DOHH2 (cell line): ENCODE results near the gene ITK.

Source experiments
- H3F3A ChIP-seq: fragments of 200-600 bp; sonication (generic), shearing (Covaris generic); 2 replicates; pipeline ENCODE4 v1.6.0; 2016; ENCODE audit warnings: antibody characterized with exemption, mild to moderate bottlenecking; ENCODE audit not compliant: control insufficient read depth, insufficient read depth
- H3K27ac ChIP-seq: fragments of 200-600 bp; sonication (generic); 2 replicates; pipeline ENCODE4 v1.5.1; 2014; ENCODE audit warnings: low read depth, mild to moderate bottlenecking, low read length, moderate library complexity
- H3K27me3 ChIP-seq: fragments of 200-600 bp; sonication (generic); 2 replicates; pipeline ENCODE4 v1.6.1; 2014; ENCODE audit warnings: mild to moderate bottlenecking, low read length, mixed read lengths; ENCODE audit not compliant: control insufficient read depth
- H3K36me3 ChIP-seq: fragments of 200-600 bp; sonication (generic); 2 replicates; pipeline ENCODE4 v1.6.1; 2014; ENCODE audit warnings: mild to moderate bottlenecking, low read length, moderate library complexity, mixed read lengths; ENCODE audit not compliant: control insufficient read depth
- H3K4me1 ChIP-seq: fragments of 200-600 bp; sonication (generic); 2 replicates; pipeline ENCODE4 v1.6.1; 2014; ENCODE audit warnings: mild to moderate bottlenecking, low read length, mixed read lengths; ENCODE audit not compliant: control insufficient read depth
- H3K4me2 ChIP-seq: fragments of 200-600 bp; sonication (generic); 2 replicates; pipeline ENCODE4 v1.6.0; 2014; ENCODE audit warnings: mild to moderate bottlenecking, low read length, moderate library complexity
- H3K4me3 ChIP-seq: fragments of 200-600 bp; sonication (generic); 2 replicates; pipeline ENCODE4 v1.5.1; 2014; ENCODE audit warnings: mild to moderate bottlenecking, low read length, mixed read lengths
- H3K79me2 ChIP-seq: fragments of 200-600 bp; sonication (generic); 2 replicates; pipeline ENCODE4 v1.6.1; 2014; ENCODE audit warnings: mild to moderate bottlenecking, low read length, mixed read lengths; ENCODE audit not compliant: control insufficient read depth
- H3K9me2 ChIP-seq: fragments of 200-600 bp; sonication (generic); replicated peaks from 2 replicates; pipeline ENCODE4 v1.6.1; 2014; ENCODE audit warnings: mild to moderate bottlenecking, low read length, mixed read lengths; ENCODE audit not compliant: control insufficient read depth
- H3K9me3 ChIP-seq: fragments of 200-600 bp; sonication (generic); 2 replicates; pipeline ENCODE4 v1.6.1; 2014; ENCODE audit warnings: antibody characterized with exemption, low read length, mixed read lengths; ENCODE audit not compliant: control insufficient read depth, insufficient read depth
- H4K20me1 ChIP-seq: fragments of 200-600 bp; sonication (generic); 2 replicates; pipeline ENCODE4 v1.6.0; 2014; ENCODE audit warnings: low read depth, mild to moderate bottlenecking, antibody characterized with exemption, low read length, moderate library complexity; ENCODE audit not compliant: control insufficient read depth, insufficient read depth
- EZH2phosphoT487 ChIP-seq: fragments of 200-600 bp; sonication (generic); IDR thresholded peaks from 2 replicates; pipeline ENCODE4 v1.6.1; 2017; ENCODE audit warnings: borderline replicate concordance, mild to moderate bottlenecking, antibody characterized with exemption, low read length, moderate library complexity, mixed read lengths
- TF ChIP-seq, protein P1 (sequence below): fragments of 200-600 bp; sonication (generic); IDR thresholded peaks from one replicate; pipeline ENCODE4 v1.5.1; 2014; ENCODE audit warnings: antibody characterized with exemption, mild to moderate bottlenecking, low read depth, low read length; ENCODE audit not compliant: poor library complexity, severe bottlenecking

The ITK gene

DNA sequence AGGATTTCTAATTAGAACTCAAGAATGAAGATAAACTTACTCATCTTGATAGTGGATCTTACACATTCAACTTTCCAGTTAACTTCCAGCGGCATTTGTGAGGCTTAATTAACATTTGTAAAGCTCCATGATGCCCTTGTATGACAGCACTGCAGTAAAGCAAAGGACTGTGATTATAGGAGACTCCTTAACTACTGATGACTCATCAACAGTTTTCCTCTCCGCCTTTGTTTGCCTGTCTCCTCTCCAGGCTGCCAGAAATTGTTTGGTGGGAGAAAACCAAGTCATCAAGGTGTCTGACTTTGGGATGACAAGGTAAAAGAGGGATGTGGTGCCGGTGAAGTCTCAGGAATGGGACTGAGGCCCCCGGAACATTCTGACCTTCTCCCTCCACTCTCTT lies 64.8 kb downstream of the ITK start:
- H3K36me3 ChIP-seq = no peaks in the 10 kb centered on the region
- no peaks in the 10 kb centered on the region for H3K79me2 ChIP-seq
- no peaks in the 10 kb centered on the region for H3K9me2 ChIP-seq
- H3K4me3 ChIP-seq = no peak overlapping the region
- no peaks in the 10 kb centered on the region for H3F3A ChIP-seq
- H4K20me1 ChIP-seq = no peaks in the 10 kb centered on the region
- no peaks in the 10 kb centered on the region for H3K27me3 ChIP-seq
- H3K4me1 ChIP-seq = no peaks in the 10 kb centered on the region
- TF ChIP-seq, protein P1, sequence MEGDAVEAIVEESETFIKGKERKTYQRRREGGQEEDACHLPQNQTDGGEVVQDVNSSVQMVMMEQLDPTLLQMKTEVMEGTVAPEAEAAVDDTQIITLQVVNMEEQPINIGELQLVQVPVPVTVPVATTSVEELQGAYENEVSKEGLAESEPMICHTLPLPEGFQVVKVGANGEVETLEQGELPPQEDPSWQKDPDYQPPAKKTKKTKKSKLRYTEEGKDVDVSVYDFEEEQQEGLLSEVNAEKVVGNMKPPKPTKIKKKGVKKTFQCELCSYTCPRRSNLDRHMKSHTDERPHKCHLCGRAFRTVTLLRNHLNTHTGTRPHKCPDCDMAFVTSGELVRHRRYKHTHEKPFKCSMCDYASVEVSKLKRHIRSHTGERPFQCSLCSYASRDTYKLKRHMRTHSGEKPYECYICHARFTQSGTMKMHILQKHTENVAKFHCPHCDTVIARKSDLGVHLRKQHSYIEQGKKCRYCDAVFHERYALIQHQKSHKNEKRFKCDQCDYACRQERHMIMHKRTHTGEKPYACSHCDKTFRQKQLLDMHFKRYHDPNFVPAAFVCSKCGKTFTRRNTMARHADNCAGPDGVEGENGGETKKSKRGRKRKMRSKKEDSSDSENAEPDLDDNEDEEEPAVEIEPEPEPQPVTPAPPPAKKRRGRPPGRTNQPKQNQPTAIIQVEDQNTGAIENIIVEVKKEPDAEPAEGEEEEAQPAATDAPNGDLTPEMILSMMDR = no peak
- TF ChIP-seq EZH2phosphoT487 = no peak
- no peak overlapping the region for H3K4me2 ChIP-seq
- H3K9me3 ChIP-seq = no peaks in the 10 kb centered on the region
- no peak overlapping the region for H3K27ac ChIP-seq

DNA sequence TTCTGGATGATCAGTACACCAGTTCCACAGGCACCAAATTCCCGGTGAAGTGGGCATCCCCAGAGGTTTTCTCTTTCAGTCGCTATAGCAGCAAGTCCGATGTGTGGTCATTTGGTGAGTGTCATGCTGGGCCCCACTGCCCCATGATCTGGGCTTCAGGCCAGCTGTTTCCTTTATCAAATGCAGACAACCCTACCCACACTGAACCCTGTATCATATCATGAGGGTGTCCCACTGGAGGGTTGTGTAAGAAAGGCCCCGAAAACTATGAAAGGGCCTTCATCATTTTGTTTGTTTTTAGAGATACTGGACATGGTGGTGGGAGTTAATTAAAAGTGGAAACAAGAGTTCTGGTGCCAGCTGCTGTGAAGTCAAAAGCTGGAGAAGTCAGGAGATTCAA lies 65.2 kb downstream of the ITK start:
- no peaks in the 10 kb centered on the region for H3K4me1 ChIP-seq
- H3K27ac ChIP-seq = no peak overlapping the region
- no peaks in the 10 kb centered on the region for H3K36me3 ChIP-seq
- H3K27me3 ChIP-seq = no peaks in the 10 kb centered on the region
- H3K9me3 ChIP-seq = no peaks in the 10 kb centered on the region
- TF ChIP-seq EZH2phosphoT487 = no peak
- TF ChIP-seq, protein P1 = no peak
- no peaks in the 10 kb centered on the region for H3K79me2 ChIP-seq
- H3F3A ChIP-seq = no peaks in the 10 kb centered on the region
- H3K4me3 ChIP-seq = no peak overlapping the region
- H3K4me2 ChIP-seq = no peak overlapping the region
- H3K9me2 ChIP-seq = no peaks in the 10 kb centered on the region
- H4K20me1 ChIP-seq = no peaks in the 10 kb centered on the region

DNA sequence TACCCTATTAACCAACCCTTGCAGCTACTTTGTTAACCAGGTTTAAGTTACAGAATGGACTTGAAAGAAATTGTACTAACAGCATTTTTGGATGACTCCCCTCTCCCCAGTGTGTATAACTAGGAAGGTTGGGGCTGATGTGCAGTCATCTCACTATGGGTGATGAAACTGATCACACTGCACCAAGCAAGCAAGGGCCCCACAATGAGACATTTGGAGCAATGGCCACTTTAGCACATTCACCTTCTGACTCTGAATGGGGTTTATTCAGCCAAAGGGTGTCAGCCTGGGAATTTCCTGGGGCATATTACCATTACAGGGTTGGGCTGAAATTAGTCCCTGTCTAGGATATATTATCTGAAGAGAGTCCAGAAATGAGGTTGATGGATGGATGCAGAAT lies 66.6 kb downstream of the ITK start:
- H3K4me1 ChIP-seq = no peaks in the 10 kb centered on the region
- H4K20me1 ChIP-seq = no peaks in the 10 kb centered on the region
- no peaks in the 10 kb centered on the region for H3K36me3 ChIP-seq
- no peaks in the 10 kb centered on the region for H3K79me2 ChIP-seq
- no peak for TF ChIP-seq EZH2phosphoT487
- TF ChIP-seq, protein P1 = no peak
- no peaks in the 10 kb centered on the region for H3K27me3 ChIP-seq
- H3F3A ChIP-seq = no peaks in the 10 kb centered on the region
- H3K4me3 ChIP-seq = no peak overlapping the region
- no peaks in the 10 kb centered on the region for H3K9me2 ChIP-seq
- no peak overlapping the region for H3K4me2 ChIP-seq
- H3K27ac ChIP-seq = no peak overlapping the region
- no peaks in the 10 kb centered on the region for H3K9me3 ChIP-seq
